GF-D8 (cell line): ENCODE measurements around the gene DCHS1.

Experiments used
- DNase-seq: peaks from one replicate; lab custom pipeline; 2025; lab: John Stamatoyannopoulos, UW

Gene DCHS1

GRCh38 chr11:6612213-6613041, 43.2 kb downstream of the DCHS1 start, which contains the start of gene TAF10:
TSS of gene TAF10 (minus strand) at chr11:6612216. CDS start at chr11:6612189, 27 bp downstream.
- DNase-seq: peak; percentile 71

- no peak for DNase-seq
These were observed 43.7 kb downstream of the DCHS1 start for GRCh38 chr11:6611963-6612212.

- no peak for DNase-seq
These were observed 44.3 kb downstream of the DCHS1 start for GRCh38 chr11:6611092-6611962.

GRCh38 chr11:6610591-6610990, 45.0 kb downstream of the DCHS1 start:
- DNase-seq: no peak

GRCh38 chr11:6609502-6610015, 46.0 kb downstream of the DCHS1 start:
- no peak for DNase-seq

- no peak for DNase-seq
These were observed 46.7 kb downstream of the DCHS1 start for GRCh38 chr11:6608726-6609501.

GRCh38 chr11:6608011-6608410, 47.6 kb downstream of the DCHS1 start:
- no peak for DNase-seq

- DNase-seq: no peak
These were observed 48.3 kb downstream of the DCHS1 start for GRCh38 chr11:6607190-6607795.

- DNase-seq: peak; percentile 37
These were observed 49.0 kb downstream of the DCHS1 start for GRCh38 chr11:6606471-6607189.

- DNase-seq: peak; percentile 1
These were observed 50.8 kb downstream of the DCHS1 start for GRCh38 chr11:6604790-6605189.

GRCh38 chr11:6604081-6604626, 51.5 kb downstream of the DCHS1 start:
- DNase-seq: peak; percentile 5

- peak; percentile 32 for DNase-seq
These were observed 52.1 kb downstream of the DCHS1 start, which contains the start of the genes ILK and RRP8 for GRCh38 chr11:6603287-6604080. TSS of gene ILK (plus strand) at chr11:6603774. CDS start at chr11:6604272, 498 bp downstream. TSS of gene RRP8 (minus strand) at chr11:6603616. CDS start at chr11:6603502, 114 bp downstream.

GRCh38 chr11:6602096-6602940, 53.3 kb downstream of the DCHS1 start:
- DNase-seq: no peak

GRCh38 chr11:6601041-6601461, 54.6 kb downstream of the DCHS1 start:
- DNase-seq: no peak

- DNase-seq: no peak
These were observed 55.7 kb downstream of the DCHS1 start for GRCh38 chr11:6599881-6600390.

GRCh38 chr11:6599449-6599848, 56.2 kb downstream of the DCHS1 start:
- no peak for DNase-seq

- no peak for DNase-seq
These were observed 57.1 kb downstream of the DCHS1 start for GRCh38 chr11:6598555-6598954.

GRCh38 chr11:6596239-6596877, 59.3 kb downstream of the DCHS1 start:
- DNase-seq: no peak
